Type B pancreatic cell (in vitro differentiated cells): Measurements from ENCODE around the gene KLC4. TPM values are rescaled to one million over a fixed set of nuclear protein-coding genes. Genes with fewer than 3 reads are reported as not detected.

Experiments
- DNase-seq: peaks from one replicate; pipeline ENCODE4 v3.0.0; 2021; ENCODE audit warnings: mixed read lengths; ENCODE audit not compliant: unreplicated experiment; ENCODE audit errors: extremely low spot score
- H3K27ac Mint-ChIP-seq: 2 replicates; pipeline ENCODE4 v1.8.0; 2021; ENCODE audit warnings: mild to moderate bottlenecking, mixed read lengths
- H3K27me3 Mint-ChIP-seq: 2 replicates; pipeline ENCODE4 v1.8.0; 2021; ENCODE audit warnings: mixed read lengths
- H3K36me3 Mint-ChIP-seq: 2 replicates; pipeline ENCODE4 v1.8.0; 2021; ENCODE audit warnings: mixed read lengths
- H3K4me1 Mint-ChIP-seq: one replicate; pipeline ENCODE4 v1.8.0; 2021; ENCODE audit warnings: mixed read lengths; ENCODE audit not compliant: unreplicated experiment
- H3K4me3 Mint-ChIP-seq: 2 replicates; pipeline ENCODE4 v1.8.0; 2021; ENCODE audit warnings: mild to moderate bottlenecking, mixed read lengths
- H3K9me3 Mint-ChIP-seq: 2 replicates; pipeline ENCODE4 v1.8.0; 2021; ENCODE audit warnings: mixed read lengths
- total RNA-seq: library from RNA; stranded (reverse); gene quantifications from 2 replicates; pipeline ENCODE4 v1.2.1, GENCODE V29; 2021; ENCODE audit warnings: low replicate concordance
- TF ChIP-seq, protein P1 (sequence below): fragments of 200-600 bp; sonication (generic); conservative IDR thresholded peaks from 2 replicates; pipeline ENCODE4 v1.5.0; 2021; ENCODE audit warnings: antibody characterized with exemption, mild to moderate bottlenecking

Gene KLC4
- total RNA-seq, 1 donor from 2014 or later: 36.4 TPM

GRCh38 chr6:43032326-43032725 is 27.1 kb upstream of the KLC4 start:
- H3K4me3 Mint-ChIP-seq: no peak overlapping the region
- no peak for DNase-seq
- TF ChIP-seq, protein P1, sequence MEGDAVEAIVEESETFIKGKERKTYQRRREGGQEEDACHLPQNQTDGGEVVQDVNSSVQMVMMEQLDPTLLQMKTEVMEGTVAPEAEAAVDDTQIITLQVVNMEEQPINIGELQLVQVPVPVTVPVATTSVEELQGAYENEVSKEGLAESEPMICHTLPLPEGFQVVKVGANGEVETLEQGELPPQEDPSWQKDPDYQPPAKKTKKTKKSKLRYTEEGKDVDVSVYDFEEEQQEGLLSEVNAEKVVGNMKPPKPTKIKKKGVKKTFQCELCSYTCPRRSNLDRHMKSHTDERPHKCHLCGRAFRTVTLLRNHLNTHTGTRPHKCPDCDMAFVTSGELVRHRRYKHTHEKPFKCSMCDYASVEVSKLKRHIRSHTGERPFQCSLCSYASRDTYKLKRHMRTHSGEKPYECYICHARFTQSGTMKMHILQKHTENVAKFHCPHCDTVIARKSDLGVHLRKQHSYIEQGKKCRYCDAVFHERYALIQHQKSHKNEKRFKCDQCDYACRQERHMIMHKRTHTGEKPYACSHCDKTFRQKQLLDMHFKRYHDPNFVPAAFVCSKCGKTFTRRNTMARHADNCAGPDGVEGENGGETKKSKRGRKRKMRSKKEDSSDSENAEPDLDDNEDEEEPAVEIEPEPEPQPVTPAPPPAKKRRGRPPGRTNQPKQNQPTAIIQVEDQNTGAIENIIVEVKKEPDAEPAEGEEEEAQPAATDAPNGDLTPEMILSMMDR: no peak
- peaks cover 31% of the 10 kb centered on the region for H3K36me3 Mint-ChIP-seq
- no peak overlapping the region for H3K27ac Mint-ChIP-seq
- no peaks in the 10 kb centered on the region for H3K4me1 Mint-ChIP-seq
- no peaks in the 10 kb centered on the region for H3K9me3 Mint-ChIP-seq
- H3K27me3 Mint-ChIP-seq: no peaks in the 10 kb centered on the region

- no peaks in the 10 kb centered on the region for H3K27me3 Mint-ChIP-seq
- TF ChIP-seq, protein P1: no peak
- no peak overlapping the region for H3K4me3 Mint-ChIP-seq
- H3K4me1 Mint-ChIP-seq: no peaks in the 10 kb centered on the region
- no peaks in the 10 kb centered on the region for H3K9me3 Mint-ChIP-seq
- DNase-seq: no peak
- H3K36me3 Mint-ChIP-seq: peaks cover 31% of the 10 kb centered on the region
- no peak overlapping the region for H3K27ac Mint-ChIP-seq
Observed at GRCh38 chr6:43033496-43034189, 25.8 kb upstream of the KLC4 start.

DNA sequence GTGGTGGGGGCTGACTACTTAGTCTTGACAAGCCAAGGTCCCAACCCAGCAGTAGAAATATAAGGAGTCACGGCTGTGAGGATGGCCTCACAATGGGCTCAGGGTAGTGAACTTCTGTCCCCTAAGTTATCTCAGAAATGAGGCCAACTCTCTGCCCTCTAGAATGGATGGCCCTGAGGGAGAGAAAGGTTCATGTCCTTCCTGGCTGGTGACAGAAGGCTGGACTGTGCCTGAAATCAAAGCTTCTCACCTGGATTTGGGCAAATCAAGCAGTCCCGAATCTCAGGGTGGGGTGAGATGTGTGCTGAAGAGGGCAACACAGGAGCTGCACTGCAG is 25.3 kb upstream of the KLC4 start:
- H3K36me3 Mint-ChIP-seq: peaks cover 31% of the 10 kb centered on the region
- no peaks in the 10 kb centered on the region for H3K9me3 Mint-ChIP-seq
- no peak overlapping the region for H3K27ac Mint-ChIP-seq
- TF ChIP-seq, protein P1: no peak
- no peak for DNase-seq
- no peaks in the 10 kb centered on the region for H3K4me1 Mint-ChIP-seq
- H3K27me3 Mint-ChIP-seq: no peaks in the 10 kb centered on the region
- no peak overlapping the region for H3K4me3 Mint-ChIP-seq

GRCh38 chr6:43035495-43036194 is 23.8 kb upstream of the KLC4 start:
- DNase-seq: no peak
- no peaks in the 10 kb centered on the region for H3K4me1 Mint-ChIP-seq
- H3K4me3 Mint-ChIP-seq: no peak overlapping the region
- H3K27ac Mint-ChIP-seq: peak overlapping the region; percentile 23
- H3K9me3 Mint-ChIP-seq: no peaks in the 10 kb centered on the region
- peaks cover 24% of the 10 kb centered on the region for H3K36me3 Mint-ChIP-seq
- no peaks in the 10 kb centered on the region for H3K27me3 Mint-ChIP-seq
- TF ChIP-seq, protein P1: no peak

DNA sequence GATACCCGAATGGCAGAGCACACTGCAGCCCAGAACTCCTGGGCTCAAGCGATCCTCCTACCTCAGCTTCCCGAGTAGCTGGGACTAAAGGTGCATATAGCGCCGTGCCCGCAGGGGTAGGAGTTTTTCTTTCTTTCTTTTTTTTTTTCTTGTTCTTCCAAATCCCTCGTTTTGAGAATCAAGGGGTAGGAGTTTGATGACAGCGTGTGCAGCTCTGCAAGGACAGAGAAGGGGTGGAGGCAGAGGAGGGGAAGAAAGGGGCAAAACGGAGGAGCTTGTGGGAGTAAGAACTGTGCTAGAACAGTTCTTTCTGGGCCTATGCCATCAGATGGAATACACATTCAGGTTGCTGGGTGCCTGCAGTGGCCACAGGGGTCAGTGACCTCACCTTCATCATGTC is 22.7 kb upstream of the KLC4 start:
- H3K27ac Mint-ChIP-seq: no peak overlapping the region
- no peak for DNase-seq
- TF ChIP-seq, protein P1: no peak
- H3K27me3 Mint-ChIP-seq: no peaks in the 10 kb centered on the region
- H3K4me1 Mint-ChIP-seq: no peaks in the 10 kb centered on the region
- H3K9me3 Mint-ChIP-seq: no peaks in the 10 kb centered on the region
- peaks cover 21% of the 10 kb centered on the region for H3K36me3 Mint-ChIP-seq
- H3K4me3 Mint-ChIP-seq: no peak overlapping the region
